SK-N-SH treated with all-trans-retinoic acid at 6 μM for 48 hours (cell line): ENCODE data around the gene AARSD1.

Experiments
- ARNTL ChIP-seq: fragments of 450-650 bp; formaldehyde crosslinking; IDR thresholded peaks from 2 replicates; pipeline ENCODE4 v1.5.0; 2020; ENCODE audit warnings: low read depth, mild to moderate bottlenecking, moderate library complexity, borderline replicate concordance
- RARB ChIP-seq: fragments of 250-450 bp; sonication (Bioruptor Pico); IDR thresholded peaks from 2 replicates; pipeline ENCODE4 v1.8.0; 2021; ENCODE audit warnings: mild to moderate bottlenecking, moderate library complexity
- ZC3H10 ChIP-seq: fragments of 250-450 bp; sonication (Bioruptor Pico); IDR thresholded peaks from 2 replicates; pipeline ENCODE4 v1.5.1; 2021; ENCODE audit warnings: mild to moderate bottlenecking, moderate library complexity
- TF ChIP-seq, protein P1 (sequence below): fragments of 250-450 bp; sonication (Bioruptor Pico); IDR thresholded peaks from 2 replicates; pipeline ENCODE4 v1.8.0; 2021; ENCODE audit warnings: low read depth, mild to moderate bottlenecking, moderate library complexity, borderline replicate concordance
- TF ChIP-seq, protein P2 (sequence below): fragments of 250-450 bp; sonication (Bioruptor Pico); IDR thresholded peaks from 2 replicates; pipeline ENCODE4 v1.8.0; 2020; ENCODE audit warnings: mild to moderate bottlenecking, moderate library complexity, borderline replicate concordance
- TF ChIP-seq, protein P3 (sequence below): fragments of 250-450 bp; sonication (Bioruptor Pico); IDR thresholded peaks from 2 replicates; pipeline ENCODE4 v1.5.1; 2020; ENCODE audit warnings: low read depth, mild to moderate bottlenecking, moderate library complexity

DNA sequence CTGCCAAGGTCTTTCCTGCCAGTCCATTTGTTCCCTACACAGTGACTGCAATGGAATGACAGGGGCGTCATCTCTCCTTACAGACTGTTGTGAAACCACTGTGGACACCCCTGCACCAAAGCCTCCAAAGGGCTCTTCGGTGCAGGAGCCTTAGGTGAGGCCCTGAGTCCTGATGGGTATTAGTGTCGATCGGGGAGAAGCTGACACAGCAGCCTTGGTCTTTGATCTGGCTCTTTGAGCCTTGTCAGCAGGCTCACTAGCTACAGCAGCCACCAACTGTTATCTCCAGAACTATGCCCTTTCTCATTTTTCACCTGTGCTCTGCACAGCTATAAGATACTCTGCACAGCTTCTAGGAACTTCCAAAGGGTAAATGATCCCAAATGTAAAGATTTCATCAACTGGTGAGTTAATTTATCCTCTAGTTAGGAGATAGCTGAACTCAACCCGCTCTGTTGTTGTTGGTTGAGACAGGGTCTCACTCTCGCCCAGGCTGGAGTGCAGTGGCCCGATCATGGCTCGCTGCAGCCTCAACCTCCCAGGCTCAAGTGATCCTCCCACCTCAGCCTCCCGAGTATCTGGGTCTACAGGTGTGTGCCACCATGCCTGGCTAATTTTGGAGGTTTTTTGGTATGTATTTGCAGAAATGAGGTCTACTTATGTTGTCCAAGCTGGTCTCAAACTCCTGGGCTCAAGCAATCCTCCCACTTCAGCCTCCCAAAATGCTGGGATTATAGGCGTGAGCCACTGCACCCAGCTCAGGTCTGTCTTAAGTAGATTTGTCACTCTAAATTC, 44.0 kb downstream of the AARSD1 start:
- TF ChIP-seq ZC3H10 (CRISPR knock-in tag) (no peak), ARNTL (no peak), RARB (CRISPR knock-in tag) (no peak)
- TF ChIP-seq, protein P1, sequence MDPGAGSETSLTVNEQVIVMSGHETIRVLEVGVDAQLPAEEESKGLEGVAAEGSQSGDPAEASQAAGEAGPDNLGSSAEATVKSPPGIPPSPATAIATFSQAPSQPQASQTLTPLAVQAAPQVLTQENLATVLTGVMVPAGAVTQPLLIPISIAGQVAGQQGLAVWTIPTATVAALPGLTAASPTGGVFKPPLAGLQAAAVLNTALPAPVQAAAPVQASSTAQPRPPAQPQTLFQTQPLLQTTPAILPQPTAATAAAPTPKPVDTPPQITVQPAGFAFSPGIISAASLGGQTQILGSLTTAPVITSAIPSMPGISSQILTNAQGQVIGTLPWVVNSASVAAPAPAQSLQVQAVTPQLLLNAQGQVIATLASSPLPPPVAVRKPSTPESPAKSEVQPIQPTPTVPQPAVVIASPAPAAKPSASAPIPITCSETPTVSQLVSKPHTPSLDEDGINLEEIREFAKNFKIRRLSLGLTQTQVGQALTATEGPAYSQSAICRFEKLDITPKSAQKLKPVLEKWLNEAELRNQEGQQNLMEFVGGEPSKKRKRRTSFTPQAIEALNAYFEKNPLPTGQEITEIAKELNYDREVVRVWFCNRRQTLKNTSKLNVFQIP, result no peak
- TF ChIP-seq, protein P2, sequence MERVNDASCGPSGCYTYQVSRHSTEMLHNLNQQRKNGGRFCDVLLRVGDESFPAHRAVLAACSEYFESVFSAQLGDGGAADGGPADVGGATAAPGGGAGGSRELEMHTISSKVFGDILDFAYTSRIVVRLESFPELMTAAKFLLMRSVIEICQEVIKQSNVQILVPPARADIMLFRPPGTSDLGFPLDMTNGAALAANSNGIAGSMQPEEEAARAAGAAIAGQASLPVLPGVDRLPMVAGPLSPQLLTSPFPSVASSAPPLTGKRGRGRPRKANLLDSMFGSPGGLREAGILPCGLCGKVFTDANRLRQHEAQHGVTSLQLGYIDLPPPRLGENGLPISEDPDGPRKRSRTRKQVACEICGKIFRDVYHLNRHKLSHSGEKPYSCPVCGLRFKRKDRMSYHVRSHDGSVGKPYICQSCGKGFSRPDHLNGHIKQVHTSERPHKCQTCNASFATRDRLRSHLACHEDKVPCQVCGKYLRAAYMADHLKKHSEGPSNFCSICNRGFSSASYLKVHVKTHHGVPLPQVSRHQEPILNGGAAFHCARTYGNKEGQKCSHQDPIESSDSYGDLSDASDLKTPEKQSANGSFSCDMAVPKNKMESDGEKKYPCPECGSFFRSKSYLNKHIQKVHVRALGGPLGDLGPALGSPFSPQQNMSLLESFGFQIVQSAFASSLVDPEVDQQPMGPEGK, result no peak
- TF ChIP-seq, protein P3, sequence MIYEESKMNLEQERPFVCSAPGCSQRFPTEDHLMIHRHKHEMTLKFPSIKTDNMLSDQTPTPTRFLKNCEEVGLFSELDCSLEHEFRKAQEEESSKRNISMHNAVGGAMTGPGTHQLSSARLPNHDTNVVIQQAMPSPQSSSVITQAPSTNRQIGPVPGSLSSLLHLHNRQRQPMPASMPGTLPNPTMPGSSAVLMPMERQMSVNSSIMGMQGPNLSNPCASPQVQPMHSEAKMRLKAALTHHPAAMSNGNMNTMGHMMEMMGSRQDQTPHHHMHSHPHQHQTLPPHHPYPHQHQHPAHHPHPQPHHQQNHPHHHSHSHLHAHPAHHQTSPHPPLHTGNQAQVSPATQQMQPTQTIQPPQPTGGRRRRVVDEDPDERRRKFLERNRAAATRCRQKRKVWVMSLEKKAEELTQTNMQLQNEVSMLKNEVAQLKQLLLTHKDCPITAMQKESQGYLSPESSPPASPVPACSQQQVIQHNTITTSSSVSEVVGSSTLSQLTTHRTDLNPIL (CRISPR knock-in tag), result no peak
